GM21786 (cell line): ENCODE measurements around the gene SUPT4H1.

Experiments used
- ATAC-seq: cut with Tn5 transposase; IDR thresholded peaks from one replicate; pipeline ENCODE4 v1.9.1; 2021; ENCODE audit not compliant: unreplicated experiment

SUPT4H1 gene

DNA sequence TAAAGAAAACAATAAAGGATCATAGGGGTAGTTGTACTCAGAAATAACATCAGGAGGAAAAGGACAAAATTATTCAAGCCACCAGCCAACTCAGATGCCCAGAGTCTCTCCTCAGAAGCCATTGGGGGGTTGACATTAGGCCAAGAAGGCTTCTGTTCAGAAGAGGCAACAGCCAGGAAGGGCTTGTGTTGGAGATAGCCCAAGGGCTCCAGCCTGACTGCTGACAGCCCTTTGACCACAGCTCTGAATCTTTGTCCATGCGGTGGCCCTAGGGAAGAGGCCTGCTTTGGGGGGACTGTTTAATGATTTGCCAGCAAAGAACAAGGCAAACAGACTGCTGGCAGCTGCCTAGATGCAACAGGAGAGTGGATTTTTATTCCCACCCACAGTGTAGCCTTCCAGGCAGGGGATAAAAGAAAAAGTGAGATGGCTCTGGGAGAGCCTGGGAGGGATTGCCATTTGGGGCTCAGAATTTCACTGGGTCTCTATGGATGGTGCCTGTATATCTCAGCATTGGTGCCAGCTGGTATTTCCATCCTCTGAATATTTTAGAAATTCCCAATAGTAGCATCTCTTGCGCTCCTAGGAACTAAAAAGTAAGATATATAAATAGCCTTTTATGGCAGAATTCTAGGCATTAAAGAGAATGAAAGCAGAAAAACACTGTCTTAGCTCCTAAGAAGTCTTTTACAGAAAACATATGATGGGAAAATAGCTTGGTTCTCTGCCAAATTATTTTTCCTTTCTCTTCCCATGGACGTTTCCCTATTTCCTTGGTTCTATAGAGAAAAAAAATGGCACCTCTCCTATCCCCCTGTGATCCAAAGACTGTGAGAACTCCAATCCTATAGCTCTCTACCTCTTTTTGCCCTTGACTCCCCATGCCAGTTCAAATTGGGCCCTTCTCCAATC lies 29.4 kb upstream of the SUPT4H1 start:
- no peak for ATAC-seq

DNA sequence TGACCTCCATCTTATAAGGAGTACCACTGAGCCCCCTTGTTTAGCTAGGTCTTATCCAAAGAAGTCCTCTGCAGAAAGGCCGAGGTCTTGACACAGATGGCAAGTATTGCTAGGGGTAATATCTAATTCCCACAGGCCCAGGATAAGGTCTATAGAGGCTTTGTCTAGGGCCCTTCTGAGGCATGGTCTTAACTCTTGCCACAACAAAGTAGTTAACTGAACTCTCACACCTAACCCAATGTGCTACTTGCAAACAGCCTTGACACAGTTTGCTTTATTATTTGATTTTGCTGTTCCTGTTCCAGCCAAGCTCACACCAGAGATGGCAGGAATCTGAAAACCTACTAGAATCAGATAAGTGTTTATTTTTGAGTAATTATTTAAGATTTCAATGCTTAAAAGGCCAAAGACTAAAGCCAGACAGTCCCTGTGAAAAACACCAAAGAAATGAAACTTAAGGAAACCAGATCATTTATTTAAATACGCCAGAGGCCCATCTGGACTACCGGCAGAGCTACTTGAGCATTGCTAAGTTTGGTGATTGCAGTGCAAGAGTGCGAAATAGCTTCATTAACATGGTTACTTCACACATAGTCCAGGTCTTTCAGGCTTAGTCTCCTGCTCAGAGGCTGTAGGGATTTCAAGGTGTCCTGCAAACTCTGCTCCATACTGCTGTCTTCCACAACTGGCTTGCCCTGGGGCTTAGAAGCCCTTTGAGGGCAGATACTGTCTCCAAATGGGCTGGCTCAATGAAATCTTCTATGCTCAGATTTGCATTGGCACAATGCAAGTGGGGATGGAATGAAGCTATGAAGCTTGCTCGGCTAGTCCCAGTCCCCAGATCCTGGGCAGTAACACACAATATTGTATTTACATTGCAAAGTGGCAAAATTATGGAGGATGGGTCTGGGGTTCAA lies 28.5 kb upstream of the SUPT4H1 start:
- no peak for ATAC-seq

DNA sequence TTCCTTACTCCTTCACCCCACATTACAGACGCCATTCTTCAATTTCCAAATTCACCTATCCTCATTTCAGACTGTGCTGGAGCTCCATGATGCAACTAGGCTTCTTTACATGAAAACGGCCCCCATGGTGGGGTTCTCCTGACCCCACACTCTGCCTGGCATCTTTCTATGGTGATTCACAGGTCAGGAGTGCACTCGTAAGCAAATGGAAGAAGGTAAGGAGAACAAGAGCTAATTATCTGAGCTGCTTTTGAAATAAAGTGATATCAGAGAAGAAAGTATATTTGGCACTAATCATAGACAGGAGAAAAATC lies 27.5 kb upstream of the SUPT4H1 start:
- no peak for ATAC-seq

DNA sequence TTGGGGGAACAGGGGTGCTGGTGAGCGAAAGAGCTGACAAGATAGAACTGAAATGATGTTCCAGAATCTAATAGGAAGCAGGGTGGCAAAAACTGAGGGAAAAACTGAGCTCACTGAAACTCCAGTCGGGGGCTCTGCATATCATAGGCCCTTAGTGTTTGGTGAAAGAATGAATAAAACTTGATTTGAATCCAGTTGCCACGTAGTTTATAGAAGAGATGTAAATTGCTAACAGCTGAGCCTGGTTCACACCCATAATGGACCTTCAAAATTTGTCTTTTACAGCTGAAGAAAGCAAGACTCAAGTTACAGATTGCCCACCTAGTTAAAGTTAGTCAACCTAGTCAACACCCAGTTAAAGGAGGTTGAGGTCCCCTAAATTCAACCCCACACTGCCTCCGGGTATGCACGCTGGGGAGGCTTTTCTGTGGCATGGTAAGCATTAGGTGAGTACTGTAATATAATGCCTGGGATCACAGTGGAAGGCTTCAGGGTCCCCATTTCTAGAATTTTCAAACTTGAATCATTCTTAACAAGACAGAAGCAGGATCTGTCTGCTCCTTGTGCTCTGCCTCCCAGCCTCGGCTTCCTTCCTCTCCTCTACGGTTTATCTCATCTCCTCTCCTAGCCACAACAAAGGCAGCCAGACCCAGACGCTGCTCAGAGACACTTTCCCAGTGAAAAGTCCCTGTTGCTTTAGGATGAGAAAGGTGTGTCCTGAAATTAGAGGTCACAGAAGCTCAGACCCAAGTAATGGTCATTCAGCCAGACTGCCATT lies 26.9 kb upstream of the SUPT4H1 start:
- ATAC-seq: no peak

DNA sequence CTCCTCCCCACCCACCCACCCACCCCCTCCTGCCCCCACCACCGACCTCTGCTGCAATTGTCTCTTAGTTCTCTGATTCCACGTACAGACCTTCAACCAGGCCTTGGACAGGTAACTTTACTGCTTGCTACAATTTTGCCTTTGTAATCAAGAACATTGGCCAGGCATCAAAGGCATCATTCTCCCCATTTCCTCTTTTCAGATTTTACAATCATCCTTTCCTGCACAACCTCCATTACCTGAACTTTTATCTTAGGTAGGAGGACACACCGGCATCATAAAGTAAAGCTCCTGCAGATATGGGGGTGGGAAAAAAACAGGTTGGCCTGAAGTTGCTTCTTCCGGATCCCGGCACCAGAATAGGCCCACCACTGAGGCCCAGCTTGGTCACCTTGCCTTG lies 25.7 kb upstream of the SUPT4H1 start:
- ATAC-seq: no peak

DNA sequence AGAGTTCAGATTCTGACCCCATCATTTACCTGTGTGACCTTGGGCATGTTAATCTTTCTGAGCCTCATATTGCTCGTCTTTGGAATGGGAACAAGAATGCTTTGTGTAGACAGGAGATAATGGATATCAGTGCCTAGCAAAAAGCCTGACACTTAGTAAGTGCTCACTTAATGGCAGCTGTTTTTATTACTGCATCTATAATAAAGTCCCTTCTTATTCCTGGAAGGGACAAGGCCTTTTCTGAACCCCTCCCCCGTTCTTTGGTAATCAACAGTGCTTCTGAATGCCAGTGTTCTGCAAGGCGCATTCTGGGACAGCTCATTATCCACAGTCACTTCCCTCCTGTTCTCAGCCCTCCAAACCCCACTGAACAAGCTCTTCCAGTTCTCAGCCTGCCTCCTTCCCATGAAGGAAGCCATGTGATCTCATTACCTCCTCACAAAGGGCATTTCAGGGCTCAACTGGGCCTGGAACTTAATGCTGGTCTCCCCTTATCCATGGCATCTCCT lies 25.1 kb upstream of the SUPT4H1 start:
- ATAC-seq: no peak

DNA sequence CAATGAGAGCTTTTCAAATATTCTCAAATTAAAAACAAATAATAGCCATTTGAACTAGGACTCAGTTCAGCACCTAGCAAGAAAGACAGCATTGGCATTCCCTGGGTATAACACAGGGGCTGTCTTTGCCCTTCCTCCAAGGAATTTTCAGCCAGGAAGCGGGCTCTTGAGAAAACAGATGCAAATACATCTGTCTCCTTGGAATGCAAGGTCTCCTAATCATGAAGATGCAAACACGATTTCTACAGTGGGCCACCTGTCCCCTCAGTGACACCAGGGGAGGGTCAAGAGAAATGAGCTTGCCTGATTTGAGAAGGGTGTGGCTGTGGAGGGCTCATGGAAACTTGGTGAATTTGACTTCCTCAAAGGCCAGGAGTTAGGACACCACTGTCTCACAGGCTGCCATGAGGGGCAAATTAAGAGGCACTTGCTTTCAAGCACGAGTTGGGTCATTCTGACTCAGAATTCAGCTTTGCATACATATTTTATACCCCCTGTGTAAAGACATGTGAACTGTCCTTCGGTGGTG lies 24.5 kb upstream of the SUPT4H1 start:
- ATAC-seq: no peak

DNA sequence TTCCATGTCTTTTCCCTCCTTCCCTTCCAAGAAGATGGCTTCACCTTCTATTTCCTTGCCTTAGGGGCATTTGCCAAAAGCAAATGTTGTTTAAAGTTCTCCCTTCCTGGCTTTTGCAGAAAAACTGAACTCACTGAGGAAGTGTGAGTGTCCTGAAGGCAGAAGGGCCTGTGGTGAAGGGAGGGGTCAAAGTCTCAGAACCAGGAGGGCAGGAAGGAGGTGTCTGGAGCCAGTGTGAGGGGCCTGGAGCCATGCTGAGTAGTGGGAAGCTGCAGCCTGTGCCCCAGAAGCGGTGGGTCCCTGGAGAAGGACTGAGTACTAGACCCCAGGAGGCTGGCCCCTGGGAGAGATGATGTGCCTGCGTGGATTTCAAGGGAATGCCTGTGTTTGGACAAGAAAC lies 23.8 kb upstream of the SUPT4H1 start:
- no peak for ATAC-seq

DNA sequence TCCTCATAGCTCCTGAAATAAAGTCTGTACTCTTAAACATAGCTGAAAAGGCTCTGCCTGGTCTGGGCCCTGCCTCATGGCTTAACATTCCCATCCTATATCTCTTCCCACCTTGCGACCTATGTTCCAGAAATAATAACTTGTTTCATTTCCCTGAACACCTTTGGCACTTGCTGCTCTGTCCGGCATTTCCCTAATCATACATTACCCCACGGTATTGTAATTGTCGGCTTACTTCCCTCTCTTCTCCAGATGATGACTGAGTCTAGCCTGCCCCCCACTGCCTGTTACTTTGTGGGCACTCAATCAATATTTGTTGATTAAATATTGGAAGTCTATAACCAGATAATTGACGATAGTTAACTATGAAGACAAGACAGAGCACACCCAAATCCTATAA lies 23.3 kb upstream of the SUPT4H1 start:
- ATAC-seq: no peak

DNA sequence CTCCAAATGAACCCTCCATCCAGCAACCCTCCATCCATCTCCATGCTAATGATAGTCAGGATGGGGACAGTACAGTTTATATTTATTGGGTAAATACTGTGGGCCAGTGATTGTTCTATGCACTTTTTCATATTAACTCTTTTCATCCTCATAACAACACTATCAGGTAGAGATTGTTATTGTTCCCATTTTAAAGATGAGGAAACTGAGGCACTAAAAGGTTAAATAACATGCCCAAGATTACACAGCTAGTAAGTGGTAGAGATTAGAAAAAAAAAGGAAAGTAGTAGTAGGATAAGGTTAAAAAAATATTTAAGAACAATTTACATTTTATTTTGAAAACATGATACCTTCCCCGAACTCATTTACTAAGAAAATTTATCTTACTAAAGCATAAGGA lies 21.9 kb upstream of the SUPT4H1 start:
- no peak for ATAC-seq

DNA sequence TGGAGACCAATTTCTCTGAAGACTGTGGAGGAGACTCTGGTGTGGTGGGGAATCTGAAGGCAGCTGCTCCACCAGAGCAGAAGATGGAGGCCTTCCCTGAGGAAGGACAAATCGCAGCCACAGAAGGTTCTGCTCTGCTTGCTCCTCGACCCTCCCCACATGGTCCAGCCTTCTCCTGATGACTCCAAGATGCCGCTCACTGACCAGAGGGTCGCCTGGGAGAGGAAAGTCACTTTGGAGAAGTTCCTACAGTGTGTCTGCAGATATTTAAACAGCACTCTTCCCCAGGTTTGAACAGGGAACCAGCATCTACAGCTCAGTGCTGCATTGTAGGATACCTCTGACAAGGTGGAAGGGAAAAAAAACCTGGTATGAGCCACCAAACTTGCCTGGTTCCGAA lies 21.0 kb upstream of the SUPT4H1 start:
- no peak for ATAC-seq

DNA sequence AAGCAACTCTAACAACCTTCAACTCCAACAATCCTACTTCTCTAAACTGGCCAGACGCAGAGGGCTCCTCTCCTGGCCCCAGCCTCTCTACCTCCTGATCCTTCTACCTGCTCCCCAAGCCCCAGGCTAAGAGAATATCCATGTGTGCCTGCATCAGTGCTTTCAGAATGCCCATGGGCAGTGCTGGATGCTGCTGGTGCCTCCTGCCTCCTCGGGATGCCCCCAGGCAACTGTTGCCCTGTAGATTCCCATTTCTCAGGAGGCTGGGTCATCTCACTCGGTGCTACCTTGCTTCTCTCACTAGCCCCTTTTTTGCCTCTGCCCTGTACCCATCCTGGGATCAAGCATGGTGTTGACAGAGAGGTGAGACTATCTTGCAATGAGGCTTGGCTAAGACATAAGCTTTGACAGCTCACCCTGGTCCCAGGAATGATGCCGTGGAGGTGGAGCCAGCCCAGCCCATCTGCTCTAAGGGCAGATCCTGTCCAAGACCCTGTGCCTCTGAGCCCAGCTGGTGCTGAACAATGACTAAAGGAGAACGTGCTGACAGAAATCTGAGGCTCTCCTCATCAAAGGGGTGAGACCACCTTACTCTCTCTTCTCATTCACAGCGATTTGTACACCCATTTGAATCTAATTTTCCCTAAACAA lies 19.4 kb upstream of the SUPT4H1 start:
- ATAC-seq: no peak

DNA sequence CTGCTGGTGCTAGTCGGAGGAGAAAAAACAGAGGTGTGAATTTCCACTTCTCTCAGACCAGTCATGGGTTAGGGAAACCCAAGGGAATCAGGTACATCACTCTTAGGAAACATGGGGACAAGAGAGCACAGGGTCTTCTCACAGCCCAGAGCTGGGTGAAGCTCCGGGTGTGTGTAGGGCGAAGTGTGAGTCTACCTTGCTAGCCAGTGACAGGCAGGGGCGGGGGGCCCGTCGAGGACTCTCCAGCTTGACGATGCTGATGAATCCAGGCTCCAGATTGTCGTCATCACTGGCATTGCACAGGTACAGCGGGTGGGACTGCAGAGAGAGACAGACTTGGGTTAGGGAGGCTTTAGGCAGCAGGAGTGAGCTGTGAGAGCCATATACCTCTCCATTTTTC lies 18.7 kb upstream of the SUPT4H1 start:
- no peak for ATAC-seq

DNA sequence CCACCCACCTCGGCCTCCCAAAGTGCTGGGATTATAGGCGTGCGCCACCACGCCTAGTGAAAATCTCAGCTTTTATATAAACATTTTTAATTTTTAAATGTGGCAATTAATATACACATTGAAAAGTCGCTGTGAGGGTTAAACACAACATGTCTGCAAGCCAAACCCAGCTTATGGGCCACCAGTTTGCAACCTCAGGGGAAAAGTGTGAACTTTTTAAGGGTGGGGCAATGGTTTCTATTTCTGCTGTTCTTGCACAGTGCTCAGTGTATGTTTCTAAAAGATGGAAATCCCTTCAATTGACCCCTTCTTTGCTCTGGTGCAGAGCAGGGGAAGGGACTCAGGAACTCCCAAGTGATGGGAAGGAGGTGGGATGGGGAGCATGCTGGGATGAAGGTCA lies 18.3 kb upstream of the SUPT4H1 start:
- no peak for ATAC-seq

DNA sequence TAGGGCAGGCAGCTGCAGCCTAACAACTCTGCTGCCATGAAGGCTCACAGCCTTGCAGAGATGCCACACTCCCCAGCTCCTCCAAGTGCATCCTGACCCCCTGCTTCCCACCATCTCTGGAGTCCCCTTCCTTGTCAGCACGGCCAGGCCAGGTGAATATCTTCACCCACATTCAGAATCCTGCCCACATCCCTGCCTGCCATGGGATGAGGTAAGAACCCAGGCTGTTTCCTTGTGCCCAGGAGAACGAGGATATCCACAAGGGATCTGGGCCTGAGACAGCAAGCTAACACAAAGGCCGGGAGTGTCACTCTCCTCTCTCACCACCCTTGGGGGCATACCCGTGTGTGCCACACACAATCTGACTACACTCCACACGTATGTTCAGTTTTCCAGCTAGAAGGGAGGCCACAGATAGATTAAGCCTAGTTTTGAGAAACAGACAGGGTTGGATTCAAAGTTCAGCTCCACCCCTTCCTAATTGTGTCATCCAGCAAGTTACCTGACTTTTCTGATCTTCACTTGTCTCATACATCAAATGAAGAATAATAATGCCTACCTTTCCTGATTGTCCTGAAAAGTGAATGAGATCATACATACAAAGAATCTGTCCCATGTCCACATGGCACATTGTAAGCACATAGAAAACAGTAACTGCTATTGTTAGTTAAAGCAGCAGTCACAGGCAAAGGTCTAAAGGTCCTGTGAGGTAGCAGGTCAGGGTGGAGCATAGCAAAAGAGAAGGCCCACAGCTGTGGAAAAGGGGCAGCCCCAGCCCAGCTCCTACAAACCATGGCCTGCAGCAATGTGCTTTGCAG lies 17.4 kb upstream of the SUPT4H1 start:
- ATAC-seq: no peak

DNA sequence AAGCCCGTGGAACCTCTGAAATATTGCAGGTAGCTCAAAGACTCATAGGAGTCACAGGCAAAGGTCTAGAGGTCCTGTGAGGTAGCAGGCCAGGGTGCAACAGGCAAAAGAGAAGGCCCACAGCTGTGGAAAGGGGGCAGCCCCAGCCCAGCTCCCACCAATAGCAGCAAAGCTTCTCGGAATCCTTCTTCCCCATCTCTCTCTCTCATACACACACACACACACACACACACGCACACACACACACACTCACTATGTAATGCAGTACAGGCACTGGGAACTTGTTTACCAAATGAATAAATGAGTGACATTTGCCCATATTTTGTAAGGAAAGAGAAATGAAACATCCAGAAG lies 16.8 kb upstream of the SUPT4H1 start:
- ATAC-seq: no peak

DNA sequence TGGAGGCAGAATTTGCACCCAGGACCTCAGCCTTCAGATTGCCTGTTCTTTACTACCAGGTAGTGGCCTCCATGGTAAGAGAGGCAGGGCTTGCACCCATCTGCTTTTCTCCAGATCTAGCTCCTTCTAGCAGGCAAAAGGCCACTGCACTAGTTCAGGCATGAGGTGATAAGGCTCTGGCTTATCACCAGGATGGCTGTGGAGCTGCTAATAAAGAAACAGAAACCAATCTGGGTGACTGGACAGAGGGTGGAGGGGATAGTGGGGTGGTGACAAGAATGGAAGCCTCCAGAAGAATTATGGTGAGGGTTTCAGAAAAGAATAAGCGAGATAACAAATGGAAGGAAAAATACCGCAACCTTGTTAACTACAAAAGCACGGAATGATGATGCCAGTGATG lies 15.5 kb upstream of the SUPT4H1 start:
- no peak for ATAC-seq

DNA sequence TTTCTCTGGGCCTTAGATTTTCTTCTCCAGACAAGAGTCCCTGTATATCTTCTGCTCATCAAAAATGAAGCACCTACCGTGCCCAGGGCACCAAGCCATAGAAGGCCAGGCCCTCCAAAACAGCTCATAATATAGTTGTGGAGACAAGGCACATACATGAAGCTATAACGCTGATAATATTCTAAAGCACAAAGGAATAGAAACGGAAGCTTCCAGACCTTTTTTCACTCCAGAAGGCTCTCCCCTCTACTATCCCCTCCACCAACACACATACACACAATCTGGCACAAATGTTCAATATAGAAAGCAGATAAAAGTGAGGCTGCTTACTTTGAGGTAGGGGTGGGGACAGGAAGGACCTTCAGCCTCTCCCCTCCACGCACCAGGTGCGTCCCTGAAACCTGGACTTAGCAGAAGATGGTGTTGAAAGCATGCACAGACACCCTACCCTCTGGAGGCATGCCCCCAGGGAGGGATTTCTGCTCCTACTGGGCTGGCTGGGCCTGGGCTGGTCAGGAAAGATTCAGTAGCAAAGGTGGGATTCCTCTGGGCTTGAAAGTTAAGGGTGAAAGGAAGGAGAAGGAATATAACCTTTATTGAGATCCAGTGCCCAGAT lies 14.1 kb upstream of the SUPT4H1 start:
- ATAC-seq: no peak
